Measurements from ENCODE around the gene AGER. TPM values are rescaled to one million over a fixed set of nuclear protein-coding genes. Genes with fewer than 3 reads are reported as not detected.

Gene AGER
- total RNA-seq, 1 experiment from 2014 or later, result 18.1 TPM

DNA sequence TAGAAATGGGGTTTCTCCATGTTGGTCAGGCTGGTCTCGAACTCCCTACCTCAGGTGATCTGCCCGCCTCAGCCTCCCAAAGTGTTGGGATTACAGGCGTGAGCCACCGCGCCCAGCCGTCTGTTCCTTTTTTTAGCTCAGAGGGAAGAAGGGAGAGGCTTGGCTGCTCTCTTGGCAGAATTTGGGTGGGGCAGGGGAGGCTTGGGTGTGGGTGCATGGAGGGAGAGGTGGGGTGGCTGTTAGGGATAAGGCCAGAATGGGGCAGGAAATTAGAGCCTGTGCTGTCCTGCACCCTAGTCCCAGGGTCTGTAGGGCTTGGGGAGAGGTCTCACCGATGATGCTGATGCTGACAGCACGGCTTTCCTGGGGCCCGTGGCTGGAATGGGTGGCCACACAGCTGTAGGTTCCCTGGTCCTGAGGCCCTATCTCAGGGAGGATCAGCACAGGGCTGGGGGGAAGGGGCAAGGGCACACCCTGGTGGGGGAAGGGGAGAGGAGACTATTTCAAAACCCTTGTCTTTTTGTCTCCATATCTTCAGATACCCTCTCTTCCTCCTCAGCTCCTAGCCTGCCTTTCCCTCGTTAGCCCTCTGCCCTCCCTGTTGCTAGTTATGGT is 2.0 kb downstream of the AGER start:
- no peaks in the 10 kb centered on the region for H4K20me1 ChIP-seq (ENCODE audit: insufficient read depth)
- H3K4me3 ChIP-seq, result no peak overlapping the region
- H3K27ac ChIP-seq, result no peak overlapping the region
- H3F3A ChIP-seq (ENCODE audit: insufficient read depth, low read depth), result peaks cover 15% of the 10 kb centered on the region; the same call in 1 of the 2 replicates
- intact Hi-C loops (cut with micrococcal nuclease; ENCODE audit: unreplicated experiment), result no loop called here
- no peaks in the 10 kb centered on the region for H3K9me2 ChIP-seq (ENCODE audit: insufficient read depth)
- no peak for DNase-seq
- ChIA-PET CTCF (no interaction called here), POLR2A (ENCODE audit: unreplicated experiment) (interaction anchor here (0.6 kb wide), 1 partner anchor 63 kb away, joined by 3 read pairs; no protein-coding TSS in a partner anchor)
- no peak overlapping the region for H2AFZ ChIP-seq
- BruUV-seq (replicated peaks), result no TSS peak
- H3K27me3 ChIP-seq (ENCODE audit: insufficient read depth, low read depth), result no peaks in the 10 kb centered on the region
- no peak overlapping the region for H3K4me2 ChIP-seq
- peaks cover 11% of the 10 kb centered on the region for H3K79me2 ChIP-seq (ENCODE audit: low read depth)
- peaks cover 2% of the 10 kb centered on the region; the same call in 1 of the 2 replicates for H3K36me3 ChIP-seq (ENCODE audit: low read depth)
- H3K9me3 ChIP-seq (ENCODE audit: insufficient read depth, low read depth), result no peaks in the 10 kb centered on the region
- H3K4me1 ChIP-seq (replicated peaks; ENCODE audit: insufficient read depth), result peaks cover 8% of the 10 kb centered on the region; the same call in 1 of the 2 replicates
- TF ChIP-seq, protein P1, sequence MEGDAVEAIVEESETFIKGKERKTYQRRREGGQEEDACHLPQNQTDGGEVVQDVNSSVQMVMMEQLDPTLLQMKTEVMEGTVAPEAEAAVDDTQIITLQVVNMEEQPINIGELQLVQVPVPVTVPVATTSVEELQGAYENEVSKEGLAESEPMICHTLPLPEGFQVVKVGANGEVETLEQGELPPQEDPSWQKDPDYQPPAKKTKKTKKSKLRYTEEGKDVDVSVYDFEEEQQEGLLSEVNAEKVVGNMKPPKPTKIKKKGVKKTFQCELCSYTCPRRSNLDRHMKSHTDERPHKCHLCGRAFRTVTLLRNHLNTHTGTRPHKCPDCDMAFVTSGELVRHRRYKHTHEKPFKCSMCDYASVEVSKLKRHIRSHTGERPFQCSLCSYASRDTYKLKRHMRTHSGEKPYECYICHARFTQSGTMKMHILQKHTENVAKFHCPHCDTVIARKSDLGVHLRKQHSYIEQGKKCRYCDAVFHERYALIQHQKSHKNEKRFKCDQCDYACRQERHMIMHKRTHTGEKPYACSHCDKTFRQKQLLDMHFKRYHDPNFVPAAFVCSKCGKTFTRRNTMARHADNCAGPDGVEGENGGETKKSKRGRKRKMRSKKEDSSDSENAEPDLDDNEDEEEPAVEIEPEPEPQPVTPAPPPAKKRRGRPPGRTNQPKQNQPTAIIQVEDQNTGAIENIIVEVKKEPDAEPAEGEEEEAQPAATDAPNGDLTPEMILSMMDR (conservative IDR thresholded peaks at IDR 0.05), result no peak

DNA sequence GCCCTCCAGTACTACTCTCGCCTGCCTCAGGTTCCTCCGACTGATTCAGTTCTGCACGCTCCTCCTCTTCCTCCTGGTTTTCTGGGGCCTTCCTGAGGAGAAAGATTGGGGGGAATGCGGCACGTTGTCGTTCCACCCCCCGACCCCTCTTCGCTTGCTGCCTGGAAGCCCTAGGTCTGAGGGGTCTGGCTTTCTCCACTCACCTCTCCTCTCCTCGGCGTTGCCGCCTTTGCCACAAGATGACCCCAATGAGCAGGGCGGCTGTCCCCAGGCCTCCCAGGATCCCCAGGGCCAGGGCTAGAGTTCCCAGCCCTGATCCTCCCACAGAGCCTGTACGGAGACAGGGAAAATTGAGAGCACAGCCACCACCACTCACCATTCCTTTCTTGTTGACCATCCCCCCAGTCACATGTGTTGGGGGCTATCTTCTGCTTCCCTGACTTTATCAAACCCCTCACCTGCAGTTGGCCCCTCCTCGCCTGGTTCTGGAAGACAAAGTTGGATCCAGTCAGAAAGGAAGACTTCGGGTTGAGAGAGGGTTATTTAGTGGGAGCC is 2.8 kb downstream of the AGER start:
- BruUV-seq (replicated peaks), result no TSS peak
- H3K79me2 ChIP-seq (ENCODE audit: low read depth), result peaks cover 11% of the 10 kb centered on the region
- TF ChIP-seq EZH2 (IDR thresholded peaks at IDR 0.05; ENCODE audit: low read depth), result no peak
- TF ChIP-seq, protein P1 (conservative IDR thresholded peaks at IDR 0.05), result no peak
- no peaks in the 10 kb centered on the region for H3K27me3 ChIP-seq (ENCODE audit: insufficient read depth, low read depth)
- no peaks in the 10 kb centered on the region for H3K9me2 ChIP-seq (ENCODE audit: insufficient read depth)
- no peaks in the 10 kb centered on the region for H4K20me1 ChIP-seq (ENCODE audit: insufficient read depth)
- H3K36me3 ChIP-seq (ENCODE audit: low read depth), result no peaks in the 10 kb centered on the region
- H3K9me3 ChIP-seq (ENCODE audit: insufficient read depth, low read depth), result no peaks in the 10 kb centered on the region
- H3K27ac ChIP-seq, result no peak overlapping the region
- intact Hi-C loops (cut with micrococcal nuclease; ENCODE audit: unreplicated experiment), result no loop called here
- no peak for DNase-seq
- POLR2A ChIA-PET (ENCODE audit: unreplicated experiment), result interaction anchor here (0.6 kb wide), 1 partner anchor 64 kb away, joined by 3 read pairs; no protein-coding TSS in a partner anchor
- no peak overlapping the region for H3K4me3 ChIP-seq
- peaks cover 15% of the 10 kb centered on the region for H3K4me1 ChIP-seq (replicated peaks; ENCODE audit: insufficient read depth)
- H2AFZ ChIP-seq, result no peak overlapping the region
- CTCF ChIA-PET, result no interaction called here
- H3K4me2 ChIP-seq, result no peak overlapping the region
- peaks cover 20% of the 10 kb centered on the region; the same call in 1 of the 2 replicates for H3F3A ChIP-seq (ENCODE audit: insufficient read depth, low read depth)

DNA sequence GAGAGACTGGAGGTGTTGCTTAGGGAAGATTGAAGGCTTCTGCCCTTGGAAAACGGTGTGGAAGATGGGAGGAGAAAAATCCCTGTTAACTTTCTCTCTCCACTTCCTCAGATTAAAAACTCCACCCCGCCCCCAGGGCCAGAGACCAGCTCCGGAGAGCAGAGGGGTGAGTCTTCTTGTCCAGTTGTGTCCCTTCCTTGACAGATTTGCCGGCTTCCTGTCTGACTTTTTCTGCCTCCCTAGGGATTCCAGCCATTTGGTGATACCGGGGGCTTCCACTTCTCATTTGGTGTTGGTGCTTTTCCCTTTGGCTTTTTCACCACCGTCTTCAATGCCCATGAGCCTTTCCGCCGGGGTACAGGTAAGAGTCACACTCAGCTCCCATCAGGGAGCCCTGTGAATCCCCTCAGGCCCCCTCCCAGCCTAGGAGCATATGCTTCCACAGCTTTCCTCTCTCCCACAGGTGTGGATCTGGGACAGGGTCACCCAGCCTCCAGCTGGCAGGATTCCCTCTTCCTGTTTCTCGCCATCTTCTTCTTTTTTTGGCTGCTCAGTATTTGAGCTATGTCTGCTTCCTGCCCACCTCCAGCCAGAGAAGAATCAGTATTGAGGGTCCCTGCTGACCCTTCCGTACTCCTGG is 4.2 kb downstream of the AGER start:
- ChIA-PET CTCF (interaction anchor here (0.6 kb wide), 1 partner anchor 36 kb away, joined by 3 read pairs; no protein-coding TSS in a partner anchor), POLR2A (ENCODE audit: unreplicated experiment) (interaction anchor here (0.7 kb wide), 1 partner anchor 1552 kb away, joined by 3 read pairs; no protein-coding TSS in a partner anchor)
- no peak for TF ChIP-seq EZH2 (IDR thresholded peaks at IDR 0.05; ENCODE audit: low read depth)
- TF ChIP-seq, protein P1 (conservative IDR thresholded peaks at IDR 0.05), result no peak
- intact Hi-C loops (cut with micrococcal nuclease; ENCODE audit: unreplicated experiment), result loop anchor here (10.0 kb wide), 1 partner anchor 515 kb away; the partner anchor contains the start of genes C6orf47, CSNK2B, GPANK1 and LY6G5B
- H3K4me2 ChIP-seq, result peak overlapping the region; percentile 83; the same call in 1 of the 2 replicates
- H2AFZ ChIP-seq, result no peak overlapping the region
- TSS peak; percentile 6 for BruUV-seq (replicated peaks)
- peaks cover 21% of the 10 kb centered on the region for H3K4me1 ChIP-seq (replicated peaks; ENCODE audit: insufficient read depth)
- H3K36me3 ChIP-seq (ENCODE audit: low read depth), result no peaks in the 10 kb centered on the region
- no peaks in the 10 kb centered on the region for H4K20me1 ChIP-seq (ENCODE audit: insufficient read depth)
- no peaks in the 10 kb centered on the region for H3K9me2 ChIP-seq (ENCODE audit: insufficient read depth)
- DNase-seq, result no peak
- H3K27ac ChIP-seq, result no peak overlapping the region
- H3K79me2 ChIP-seq (ENCODE audit: low read depth), result peaks cover 20% of the 10 kb centered on the region
- H3K27me3 ChIP-seq (ENCODE audit: insufficient read depth, low read depth), result no peaks in the 10 kb centered on the region
- H3K4me3 ChIP-seq, result no peak overlapping the region
- no peaks in the 10 kb centered on the region for H3K9me3 ChIP-seq (ENCODE audit: insufficient read depth, low read depth)
- peaks cover 21% of the 10 kb centered on the region; the same call in 1 of the 2 replicates for H3F3A ChIP-seq (ENCODE audit: insufficient read depth, low read depth)
